Right lobe of liver (tissue), 6 donors: ENCODE results near the gene SSBP4. TPM values are rescaled to one million over a fixed set of nuclear protein-coding genes. Genes with fewer than 3 reads are reported as not detected.

Experiments used
- ATAC-seq, 4 donors: fragments of 200-7000 bp; cut with Tn5 transposase; one replicate each; pipeline ENCODE4 v1.9.1; 2020; ENCODE audit warnings: mild to moderate bottlenecking in 4 of 4, moderate library complexity in 4 of 4
- DNase-seq, 3 donors: peaks; one replicate each; pipeline ENCODE4 v3.0.0-alpha.2; 2020
- H3K27ac ChIP-seq, 3 donors: fragments of 200-600 bp; one replicate each; pipeline ENCODE4 v1.8.0; 2022
- H3K27me3 ChIP-seq, 2 donors: fragments of 200-600 bp; one replicate each; pipeline ENCODE4 v1.8.0; 2022
- H3K36me3 ChIP-seq, 4 donors: fragments of 200-600 bp; sonication (generic) in 1 of 4; one replicate each; pipeline versions ENCODE4 v1.5.1 to v1.8.0; 2017 to 2022; ENCODE audit warnings: control low read depth in 1 of 4
- H3K4me1 ChIP-seq, 4 donors: fragments of 200-600 bp; sonication (generic) in 1 of 4; one replicate each; pipeline versions ENCODE4 v1.5.1 to v1.8.0; 2017 to 2022; ENCODE audit warnings: control low read depth in 1 of 4
- H3K4me3 ChIP-seq, 3 donors: fragments of 200-600 bp; one replicate each; pipeline ENCODE4 v1.8.0; 2022
- H3K9me3 ChIP-seq, 4 donors: fragments of 200-600 bp; sonication (generic) in 1 of 4; one replicate each; pipeline versions ENCODE4 v1.5.1 to v1.8.0; 2017 to 2022; ENCODE audit warnings: control low read depth in 1 of 4
- CTCF ChIP-seq, 4 donors: fragments of 200-600 bp in 3 of 4; fragments of 450-650 bp in 1 of 4; IDR thresholded peaks; one replicate each; pipeline versions ENCODE4 v1.5.1 to v1.8.0; 2016 to 2022; ENCODE audit warnings: antibody characterized with exemption in 4 of 4, mild to moderate bottlenecking in 2 of 4
- POLR2A ChIP-seq: fragments of 450-650 bp; IDR thresholded peaks from one replicate; pipeline ENCODE4 v1.6.1; 2017; ENCODE audit warnings: antibody characterized with exemption, mild to moderate bottlenecking
- WGBS: methylation state at CpG from one replicate; pipeline ENCODE4 v1.1.6; 2018; ENCODE audit warnings: low coverage, low lambda C conversion rate; ENCODE audit not compliant: insufficient coverage; ENCODE audit errors: missing lambda C conversion rate; 5-methylcytosine and 5-hydroxymethylcytosine counted together
- intact Hi-C, 2 donors: fragments of 100-400 bp; cut with DNase I; formaldehyde crosslinking; loops; one replicate each; pipeline versions ENCODE4 v1.11.2 to v1.14.1; 2022
- microRNA-seq, 2 donors: library from miRNA; unstranded; fragments of <30 nt; microRNA quantifications; one replicate each; pipeline ENCODE4, GENCODE V29; 2019 to 2020
- small RNA-seq, 2 experiments: library from RNA; depleted of rRNA; stranded (forward); fragments of <200 nt; gene quantifications; one replicate each; pipeline ENCODE3, GENCODE V24; 2016
- total RNA-seq, 6 experiments: library from RNA; depleted of rRNA in 2 of 6; stranded (reverse); fragments of >200 nt in 2 of 6; fragmentation: NEBNext Ultra II Directional in 3 of 6; extraction: Animal tissue kit (Norgen Biotek cat#: 25700) in 3 of 6; gene quantifications; one replicate each; pipeline versions ENCODE4 v1.1.0 to v1.2.4, GENCODE V29; 2016 to 2023
- donor health status: DM: no; HTN: yes; CAD: no.
- donor health status: DM: no; HTN: no; CAD: no.
- donor health status: DM: no; HTN: no; CAD: no.
- donor health status: DM: no; HTN: yes; CAD: no.
- donor health status: DM: no; HTN: yes; CAD: no.

The SSBP4 gene
- total RNA-seq, 6 experiments from 2014 or later, result 12.8 to 23.9 (median 15.9) TPM

- H3K36me3 ChIP-seq, result no peaks in the 10 kb centered on the region
- no peak overlapping the region for H3K4me3 ChIP-seq
- ATAC-seq (peak; percentile 28 to 51 (median 45)), DNase-seq (peak in 1 of 3 donors; percentile 69)
- no peak for TF ChIP-seq CTCF (IDR thresholded peaks at IDR 0.05)
- TF ChIP-seq POLR2A, result no peak
- 32% methylated on average over 11 of the region's 13 CpGs for WGBS
- H3K4me1 ChIP-seq, result peaks cover 0 to 44% (median 13%) of the 10 kb centered on the region in 4 donors
- no peaks in the 10 kb centered on the region for H3K9me3 ChIP-seq
- intact Hi-C loops, result no loop called here
- H3K27me3 ChIP-seq, result no peaks in the 10 kb centered on the region
- H3K27ac ChIP-seq, result peak overlapping the region; percentile 45 to 75 (median 67)
Observed at GRCh38 chr19:18480006-18480691, 61.0 kb downstream of the SSBP4 start.

- H3K36me3 ChIP-seq, result no peaks in the 10 kb centered on the region
- intact Hi-C loops, result no loop called here
- H3K4me3 ChIP-seq, result no peak overlapping the region
- peaks cover 0 to 41% (median 21%) of the 10 kb centered on the region in 4 donors for H3K4me1 ChIP-seq
- no peak overlapping the region for H3K27ac ChIP-seq
- H3K27me3 ChIP-seq, result no peaks in the 10 kb centered on the region
- ATAC-seq, result no peak
- no peak for DNase-seq
- TF ChIP-seq POLR2A (no peak), CTCF (IDR thresholded peaks at IDR 0.05) (no peak)
- no peaks in the 10 kb centered on the region for H3K9me3 ChIP-seq
- WGBS, result 92% methylated on average over 9 of the region's 12 CpGs
Observed at GRCh38 chr19:18481505-18482222, 62.5 kb downstream of the SSBP4 start.

GRCh38 chr19:18483119-18483890 is 64.1 kb downstream of the SSBP4 start:
- Histone ChIP-seq H3K9me3 (no peaks in the 10 kb centered on the region), H3K27ac (no peak overlapping the region), H3K36me3 (no peaks in the 10 kb centered on the region), H3K4me3 (no peak overlapping the region), H3K4me1 (peaks cover 2 to 45% (median 24%) of the 10 kb centered on the region in 4 donors), H3K27me3 (no peaks in the 10 kb centered on the region)
- ATAC-seq (no peak), DNase-seq (no peak)
- WGBS, result 5% methylated on average over 4 of the region's 12 CpGs
- TF ChIP-seq CTCF (IDR thresholded peaks at IDR 0.05), result no peak
- TF ChIP-seq POLR2A, result no peak
- intact Hi-C loops, result no loop called here

Small RNA genes lying within 50 kb of the gene (microRNA-seq; reads per million reads assigned to microRNA genes)
- 0 reads per million in 2 donors for gene MIR3189

Small RNA genes lying within 50 kb of the gene (small RNA-seq; reads per million reads assigned to genes)
- gene MIR3189, result 0 reads per million in 2 experiments

Other genes starting within 250 kb of the SSBP4 start
- gene IFI30, start 245.6 kb upstream of the SSBP4 start, total RNA-seq, result 100 to 1,000 TPM in 3 of 6 experiments, 10 to 100 TPM in 3; 54.0 to 205 (median 91.8) TPM
- 10 to 100 TPM in 2 of 6 experiments, 1 to 10 TPM in 4; 6.5 to 26.4 (median 7.5) TPM for gene MPV17L2, start 226.2 kb upstream of the SSBP4 start, total RNA-seq
- gene RAB3A, start 215.4 kb upstream of the SSBP4 start, total RNA-seq, result 1 to 10 TPM in 3 of 6 experiments, under 1 TPM in 3; 0.81 to 2.6 (median 1.4) TPM
- 1 to 10 TPM in 1 of 6 experiments, under 1 TPM in 5; 0.25 to 1.1 (median 0.57) TPM for gene PDE4C, start 193.0 kb upstream of the SSBP4 start, total RNA-seq
- gene IQCN, start 144.9 kb upstream of the SSBP4 start, total RNA-seq, result 1 to 10 TPM in 5 of 6 experiments, under 1 TPM in 1; 0.82 to 5.3 (median 2.5) TPM
- 100 to 1,000 TPM in 4 of 6 experiments, 10 to 100 TPM in 2; 29.3 to 188 (median 134) TPM for gene JUND, start 137.8 kb upstream of the SSBP4 start, total RNA-seq
- 100 to 1,000 TPM in 2 of 6 experiments, 10 to 100 TPM in 4; 37.6 to 139 (median 47.3) TPM for gene LSM4, start 96.3 kb upstream of the SSBP4 start, total RNA-seq
- gene PGPEP1, start 78.8 kb upstream of the SSBP4 start, total RNA-seq, result 10 to 100 TPM; 33.0 to 55.5 (median 40.7) TPM
- gene GDF15, start 33.2 kb upstream of the SSBP4 start, total RNA-seq, result 100 to 1,000 TPM in 2 of 6 experiments, 10 to 100 TPM in 2, 1 to 10 TPM in 1, under 1 TPM in 1; 0.88 to 160 (median 57.5) TPM
- 10 to 100 TPM in 1 of 6 experiments, 1 to 10 TPM in 5; 1.9 to 12.6 (median 3.2) TPM for gene LRRC25, start 21.8 kb upstream of the SSBP4 start, total RNA-seq
- gene ISYNA1, start 18.7 kb downstream of the SSBP4 start, total RNA-seq, result 1 to 10 TPM; 6.5 to 8.3 (median 7.8) TPM
- 10 to 100 TPM in 2 of 6 experiments, 1 to 10 TPM in 4; 5.3 to 11.9 (median 8.6) TPM for gene ELL, start 102.7 kb downstream of the SSBP4 start, total RNA-seq
- gene FKBP8, start 124.2 kb downstream of the SSBP4 start, total RNA-seq, result 100 to 1,000 TPM in 3 of 6 experiments, 10 to 100 TPM in 3; 92.7 to 179 (median 118) TPM
- 10 to 100 TPM; 30.2 to 93.0 (median 36.1) TPM for gene KXD1, start 138.5 kb downstream of the SSBP4 start, total RNA-seq
- gene UBA52, start 152.5 kb downstream of the SSBP4 start, total RNA-seq, result 100 to 1,000 TPM; 256 to 470 (median 406) TPM
- gene REX1BD, start 169.4 kb downstream of the SSBP4 start, total RNA-seq, result 10 to 100 TPM; 30.4 to 71.7 (median 45.6) TPM
- 1 to 10 TPM in 2 of 6 experiments, under 1 TPM in 1, not detected in 3; 0.27 to 2.9 (median 1.2) TPM for gene CRLF1, start 187.4 kb downstream of the SSBP4 start, total RNA-seq
- under 1 TPM in 2 of 6 experiments, not detected in 4; 0.31 to 0.43 TPM for gene TMEM59L, start 193.5 kb downstream of the SSBP4 start, total RNA-seq
- 1 to 10 TPM; 3.8 to 5.0 (median 4.7) TPM for gene KLHL26, start 217.6 kb downstream of the SSBP4 start, total RNA-seq